HPDE6-E6E7 (cell line): ENCODE data around the gene IFIT3.
"Not testable (repeated sequence)": the region's sequence is repeated elsewhere in the genome, so short reads cannot be mapped to it uniquely, and the experiment has no call there.

Source experiments
- DNase-seq: peaks from one replicate; pipeline ENCODE4 v3.0.0; 2011; ENCODE audit warnings: missing footprints; ENCODE audit errors: extremely low spot score

The IFIT3 gene

DNA sequence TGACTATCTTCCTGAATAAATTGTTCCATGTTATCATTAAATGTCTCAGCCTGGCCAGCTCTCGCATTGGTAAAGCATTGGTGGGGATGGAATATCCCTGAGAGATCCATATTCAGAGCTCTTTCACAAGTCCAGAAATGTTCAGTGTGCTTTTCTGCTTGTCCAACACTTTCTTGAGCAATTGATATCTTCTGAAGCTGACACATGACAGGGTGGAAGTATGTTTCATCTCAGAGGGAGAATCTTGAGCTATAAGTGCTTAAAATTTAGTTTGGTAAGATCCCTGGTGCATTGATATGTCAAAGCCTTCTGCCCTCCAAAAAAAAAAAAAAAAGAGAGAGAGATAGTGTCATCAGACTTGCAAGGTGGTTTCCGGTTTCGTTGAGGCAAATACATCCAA lies 7.4 kb downstream of the IFIT3 start:
- DNase-seq = no peak

DNA sequence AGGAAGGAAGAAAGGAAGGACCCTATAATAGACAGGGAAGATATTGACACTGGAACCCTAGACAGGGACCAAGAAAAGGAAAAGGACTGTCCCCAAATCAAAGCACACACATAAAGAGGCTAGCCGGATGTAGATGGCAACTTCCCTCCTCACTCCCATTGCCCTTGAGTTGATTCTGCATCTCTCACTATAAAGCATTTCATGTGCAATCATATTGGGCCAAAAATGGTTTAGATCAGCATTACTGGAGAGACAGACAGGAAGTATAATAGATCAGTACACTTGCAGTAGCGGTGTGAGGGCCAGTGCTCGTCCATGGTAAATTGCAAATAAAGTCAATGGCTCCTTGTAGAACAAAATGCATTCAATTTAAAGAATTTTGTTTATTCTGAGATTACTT lies 8.4 kb downstream of the IFIT3 start:
- no peak for DNase-seq

GRCh38 chr10:89337484-89337883 lies 9.7 kb downstream of the IFIT3 start:
- no peak for DNase-seq

GRCh38 chr10:89338713-89339112 lies 10.9 kb downstream of the IFIT3 start:
- DNase-seq = no peak

- DNase-seq = no peak
Observed at GRCh38 chr10:89339875-89340274, 12.1 kb downstream of the IFIT3 start.

- no peak for DNase-seq
Observed at GRCh38 chr10:89341649-89342048, 13.9 kb downstream of the IFIT3 start.

GRCh38 chr10:89342206-89342958 lies 14.6 kb downstream of the IFIT3 start:
- DNase-seq = peak; percentile 61

- DNase-seq = no peak
Observed at GRCh38 chr10:89343089-89343767, 15.4 kb downstream of the IFIT3 start.

GRCh38 chr10:89344156-89344555 lies 16.4 kb downstream of the IFIT3 start:
- no peak for DNase-seq

DNA sequence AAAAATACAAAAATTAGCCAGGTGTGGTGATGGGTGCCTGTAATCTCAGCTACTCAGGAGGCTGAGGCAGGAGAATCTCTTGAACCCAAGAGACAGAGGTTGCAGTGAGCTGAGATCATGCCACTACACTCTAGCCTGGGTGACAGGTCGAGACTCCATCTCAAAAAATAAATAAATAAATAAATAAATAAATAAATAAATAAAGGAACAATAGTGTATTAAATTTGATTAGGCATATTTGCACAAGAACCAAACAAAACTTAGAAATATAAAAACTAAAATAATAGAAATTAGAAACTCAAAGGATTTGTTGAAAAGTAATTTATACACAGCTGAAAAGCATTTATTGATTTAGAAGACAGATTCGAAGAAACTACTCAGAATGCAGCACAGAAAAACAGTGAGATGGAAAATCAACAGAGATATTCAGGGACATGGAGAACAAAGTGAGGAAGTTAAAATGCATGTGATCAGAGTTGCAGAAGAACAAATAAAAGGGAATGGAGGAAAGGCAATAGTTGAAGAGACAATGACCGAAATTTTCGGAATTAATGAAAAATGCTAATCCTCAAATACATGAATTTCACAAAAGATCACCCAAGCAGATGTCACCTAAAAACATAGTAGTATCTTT lies 17.7 kb downstream of the IFIT3 start:
- DNase-seq = no peak

DNA sequence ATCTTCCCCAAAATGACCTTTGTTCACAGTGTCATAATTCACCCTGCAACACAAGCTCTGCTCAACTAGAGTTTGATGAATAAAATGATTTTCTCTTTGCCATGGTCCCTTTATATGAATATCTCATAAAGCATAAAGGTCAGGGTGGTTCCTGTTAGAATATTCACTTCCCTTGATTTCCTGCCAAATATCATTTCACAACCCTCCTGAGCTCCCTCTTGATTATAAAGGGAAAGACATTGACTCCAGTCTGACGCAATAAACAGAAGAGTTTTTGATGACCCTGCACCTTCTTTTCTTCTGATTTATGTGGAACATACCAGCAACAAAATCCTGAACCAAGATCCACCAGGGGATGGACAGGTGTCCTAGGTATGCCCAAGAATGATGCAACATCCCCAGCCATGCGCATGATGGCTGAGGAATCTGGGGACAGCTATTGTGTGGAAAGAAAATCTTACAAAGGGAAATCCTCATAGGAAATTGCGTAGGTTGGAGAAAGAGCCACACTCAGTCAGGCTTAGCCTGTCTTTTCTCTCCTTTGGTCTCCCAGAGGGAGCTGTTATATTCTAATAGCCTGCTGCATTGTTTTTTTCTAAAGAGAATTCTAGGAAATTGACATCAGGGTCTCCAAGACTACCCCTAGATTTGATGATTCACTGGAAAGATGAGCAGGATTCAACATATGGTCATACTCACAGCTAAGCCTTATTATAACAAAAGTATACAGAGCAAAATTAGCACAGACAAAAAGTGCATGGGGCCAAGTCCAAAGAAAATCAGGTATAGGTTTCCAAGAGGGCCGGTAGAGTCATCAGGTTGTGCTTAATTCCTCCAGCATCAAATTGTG lies 18.8 kb downstream of the IFIT3 start:
- DNase-seq = no peak

GRCh38 chr10:89347701-89348457 lies 20.1 kb downstream of the IFIT3 start:
- no peak for DNase-seq

GRCh38 chr10:89348481-89348880 lies 20.7 kb downstream of the IFIT3 start:
- DNase-seq = no peak

DNA sequence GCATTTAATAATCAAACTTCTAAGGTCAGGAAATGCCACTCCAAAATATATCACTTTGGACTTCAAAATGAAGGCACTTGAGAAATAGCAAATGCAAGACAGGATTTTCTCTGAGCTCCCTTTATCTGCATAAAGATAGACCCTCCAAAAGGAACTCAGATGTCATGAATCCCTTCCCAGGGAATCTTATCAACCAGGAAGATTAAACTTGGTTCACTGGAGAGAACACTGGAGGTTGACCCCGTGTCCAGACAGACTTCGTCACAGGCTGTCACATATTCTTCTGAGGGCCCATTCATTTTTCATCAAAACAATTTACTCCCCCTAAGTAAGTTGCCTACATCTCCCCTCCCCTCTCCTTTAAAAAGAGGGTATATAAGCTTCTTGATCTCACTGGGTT lies 21.2 kb downstream of the IFIT3 start:
- DNase-seq = no peak

DNA sequence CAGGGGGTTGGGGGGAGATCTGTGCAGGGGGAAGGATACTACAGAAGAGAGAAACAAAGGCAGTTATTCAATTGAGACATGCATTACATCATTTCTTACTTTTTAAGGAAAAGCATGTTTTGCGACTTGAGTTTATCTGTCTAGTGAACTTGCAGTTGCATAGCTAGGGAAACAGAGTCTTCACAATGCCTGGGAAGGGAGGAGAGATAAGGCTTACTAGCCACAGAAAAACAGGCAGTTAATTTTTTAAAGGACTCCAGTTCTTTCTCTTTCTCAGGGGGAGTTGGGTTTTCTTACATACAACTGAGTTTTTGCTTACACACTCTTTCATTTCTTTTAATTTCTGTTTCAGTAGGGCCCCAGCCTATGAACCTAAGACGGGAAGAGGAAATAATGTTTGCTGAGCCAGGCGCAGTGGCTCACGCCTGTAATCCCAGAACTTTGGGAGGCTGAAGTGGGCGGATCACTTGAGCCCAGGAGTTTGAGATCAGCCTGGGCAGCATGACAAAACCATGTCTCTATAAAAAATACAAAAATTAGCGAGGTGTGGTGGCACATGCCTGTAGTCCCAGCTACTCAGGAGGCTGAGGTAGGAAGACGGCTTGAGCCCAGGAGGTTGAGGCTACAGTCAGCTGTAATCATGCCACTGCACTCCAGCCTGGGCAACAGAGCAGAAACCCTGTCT lies 23.0 kb downstream of the IFIT3 start:
- not testable (repeated sequence) for DNase-seq

DNA sequence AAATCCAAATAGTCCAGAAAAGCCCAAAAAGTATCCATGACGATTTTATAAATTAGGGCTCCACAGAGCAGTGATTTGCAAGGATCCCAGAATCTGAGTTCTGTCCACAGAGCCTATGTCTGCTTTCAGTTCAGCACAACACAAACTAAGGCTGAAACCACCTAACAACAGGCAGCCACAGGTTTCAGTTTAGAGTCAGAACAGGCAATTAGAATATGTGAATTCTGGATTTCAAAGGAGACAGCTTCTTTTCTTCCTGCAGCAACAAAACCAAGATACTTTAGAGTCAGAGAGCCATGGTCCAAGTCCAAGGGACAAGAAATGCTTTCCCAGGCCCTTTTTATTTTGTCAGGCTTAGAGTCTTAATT lies 23.6 kb downstream of the IFIT3 start:
- DNase-seq = no peak

DNA sequence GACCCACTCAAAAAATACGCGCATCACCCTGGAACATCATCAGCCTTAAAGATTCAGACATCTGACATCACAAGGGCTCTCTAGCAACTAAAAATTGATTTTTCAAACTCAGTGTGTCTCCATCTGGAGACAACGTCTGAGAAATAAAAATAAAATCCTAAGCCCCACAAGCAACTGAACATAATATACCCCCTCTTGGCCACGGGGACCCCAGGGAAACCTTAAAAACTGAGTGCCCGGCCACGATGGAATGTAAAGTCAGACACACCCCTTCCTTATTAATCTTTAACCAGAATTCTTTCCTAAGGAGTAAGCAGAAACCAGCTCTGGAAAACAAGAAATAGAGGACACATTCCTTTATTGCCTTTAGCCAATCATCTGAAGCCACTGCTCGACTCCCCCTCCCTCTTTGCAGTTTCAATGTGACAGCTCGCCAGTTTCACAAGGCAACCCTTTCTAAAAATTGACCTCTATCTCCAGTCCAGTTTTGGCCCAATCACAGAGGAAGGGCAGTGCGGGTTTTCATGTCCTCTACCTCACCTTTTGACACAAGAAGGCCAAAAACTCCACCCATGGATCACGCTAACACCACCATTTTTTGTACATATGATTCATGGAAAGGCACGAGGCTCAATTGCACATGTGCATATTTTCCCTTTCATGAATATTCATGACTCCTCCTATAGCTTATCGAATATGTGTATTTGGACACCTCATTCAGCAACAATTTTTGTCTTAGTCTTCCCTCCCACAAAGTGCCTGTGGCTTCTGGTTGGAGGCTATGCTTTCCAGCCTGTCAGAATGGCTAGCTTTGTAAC lies 24.2 kb downstream of the IFIT3 start:
- peak; percentile 68 for DNase-seq

DNA sequence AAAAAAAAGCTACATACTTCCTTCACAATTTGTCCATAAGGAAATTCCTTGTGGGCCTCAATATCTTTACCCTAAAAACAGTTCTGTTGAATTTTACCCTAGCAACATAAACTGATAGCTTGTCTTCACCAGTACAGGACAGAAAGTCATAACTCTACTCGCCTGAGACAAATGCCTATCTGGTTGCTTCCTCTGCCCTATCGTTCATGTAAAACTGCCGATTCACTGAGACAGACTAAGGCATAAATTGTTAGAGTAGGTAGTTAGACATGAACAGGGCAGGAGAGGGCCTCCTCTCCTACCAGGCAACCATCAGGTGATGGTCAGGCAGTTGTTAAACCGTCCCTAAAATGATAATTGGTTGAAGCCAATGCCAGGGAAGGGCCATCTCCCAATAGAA lies 25.0 kb downstream of the IFIT3 start:
- DNase-seq = no peak

- no peak for DNase-seq
Observed at GRCh38 chr10:89355394-89355931, 27.7 kb downstream of the IFIT3 start.

GRCh38 chr10:89357096-89357495 lies 29.3 kb downstream of the IFIT3 start:
- no peak for DNase-seq
